WTC11 (cell line): ENCODE results near the gene CYTH3. TPM values are rescaled to one million over a fixed set of nuclear protein-coding genes. Genes with fewer than 3 reads are reported as not detected.

Experiments
- ATAC-seq: fragments of 200-7000 bp; cut with Tn5 transposase; 2 replicates; pipeline ENCODE4 v1.10.0; 2021; ENCODE audit warnings: mild to moderate bottlenecking, moderate library complexity
- CTCF ChIA-PET: fragments of 300-600 bp; sonication (Branson Sonifier 250); formaldehyde crosslinking; loops from one replicate; lab custom pipeline; 2021; ENCODE audit warnings: antibody characterized with exemption; lab: Charles Lee
- POLR2A ChIA-PET: fragments of 350-600 bp; sonication (Branson Sonifier 250); formaldehyde crosslinking; loops from one replicate; lab custom pipeline; 2021; ENCODE audit warnings: antibody characterized with exemption; lab: Charles Lee
- DNase-seq: peaks from one replicate; pipeline ENCODE4 v3.0.0; 2021; ENCODE audit warnings: low spot score
- H3K27ac Mint-ChIP-seq: 2 replicates; pipeline ENCODE4 v1.8.0; 2021; ENCODE audit warnings: mixed read lengths
- H3K27me3 Mint-ChIP-seq: 2 replicates; pipeline ENCODE4 v1.8.0; 2021; ENCODE audit warnings: low read depth, mild to moderate bottlenecking, moderate library complexity, mixed read lengths
- H3K36me3 Mint-ChIP-seq: 2 replicates; pipeline ENCODE4 v1.8.0; 2021; ENCODE audit warnings: mixed read lengths
- H3K4me1 Mint-ChIP-seq: 2 replicates; pipeline ENCODE4 v1.8.0; 2022; ENCODE audit warnings: mixed read lengths
- H3K4me3 Mint-ChIP-seq: 2 replicates; pipeline ENCODE4 v1.8.0; 2021; ENCODE audit warnings: mild to moderate bottlenecking, moderate library complexity, mixed read lengths
- H3K9me3 Mint-ChIP-seq: 2 replicates; pipeline ENCODE4 v1.8.0; 2021; ENCODE audit warnings: mixed read lengths
- AR ChIP-seq: fragments of 250-450 bp; sonication (Bioruptor Pico); IDR thresholded peaks from 2 replicates; pipeline ENCODE4 v1.9.0; 2021; ENCODE audit warnings: mild to moderate bottlenecking
- ATF2 ChIP-seq: sonication (generic); formaldehyde crosslinking; IDR thresholded peaks from 2 replicates; pipeline ENCODE4 v1.8.1; 2022; ENCODE audit warnings: low read depth, missing genetic modification reagents, borderline replicate concordance
- CDX4 ChIP-seq: fragments of 250-450 bp; sonication (Bioruptor Pico); IDR thresholded peaks from 2 replicates; pipeline ENCODE4 v1.9.0; 2021; ENCODE audit warnings: moderate library complexity, mild to moderate bottlenecking, inconsistent platforms, borderline replicate concordance
- CREB1 ChIP-seq: sonication (generic); formaldehyde crosslinking; IDR thresholded peaks from 2 replicates; pipeline ENCODE4 v1.8.0; 2023; ENCODE audit warnings: mild to moderate bottlenecking, missing genetic modification reagents
- CREM ChIP-seq: sonication (generic); formaldehyde crosslinking; IDR thresholded peaks from 2 replicates; pipeline ENCODE4 v1.8.1; 2022; ENCODE audit warnings: mild to moderate bottlenecking, missing genetic modification reagents, moderate library complexity
- E2F1 ChIP-seq: sonication (generic); formaldehyde crosslinking; IDR thresholded peaks from 2 replicates; pipeline ENCODE4 v1.8.0; 2022; ENCODE audit warnings: mild to moderate bottlenecking, missing genetic modification reagents
- ELF4 ChIP-seq: sonication (generic); formaldehyde crosslinking; IDR thresholded peaks from 2 replicates; pipeline ENCODE4 v1.8.1; 2022; ENCODE audit warnings: low read depth, mild to moderate bottlenecking, moderate library complexity, missing genetic modification reagents
- ETV6 ChIP-seq: sonication (generic); formaldehyde crosslinking; IDR thresholded peaks from 2 replicates; pipeline ENCODE4 v1.8.1; 2022; ENCODE audit warnings: mild to moderate bottlenecking, missing genetic modification reagents
- FOXJ3 ChIP-seq: sonication (generic); formaldehyde crosslinking; IDR thresholded peaks from 2 replicates; pipeline ENCODE4 v1.9.0; 2021; ENCODE audit warnings: missing genetic modification reagents, mild to moderate bottlenecking, borderline replicate concordance
- FOXK1 ChIP-seq: sonication (generic); formaldehyde crosslinking; IDR thresholded peaks from 2 replicates; pipeline ENCODE4 v1.8.0; 2022; ENCODE audit warnings: mild to moderate bottlenecking, moderate library complexity, missing genetic modification reagents
- FOXP1 ChIP-seq: sonication (generic); formaldehyde crosslinking; IDR thresholded peaks from 2 replicates; pipeline ENCODE4 v1.8.0; 2022; ENCODE audit warnings: missing genetic modification reagents, mild to moderate bottlenecking, moderate library complexity, borderline replicate concordance
- GABPB1 ChIP-seq: sonication (generic); formaldehyde crosslinking; IDR thresholded peaks from 2 replicates; pipeline ENCODE4 v1.8.1; 2023; ENCODE audit warnings: mild to moderate bottlenecking, missing genetic modification reagents
- MYBL2 ChIP-seq: sonication (generic); formaldehyde crosslinking; IDR thresholded peaks from 2 replicates; pipeline ENCODE4 v1.8.1; 2023; ENCODE audit warnings: mild to moderate bottlenecking, moderate library complexity, missing genetic modification reagents
- NFYB ChIP-seq: sonication (generic); formaldehyde crosslinking; conservative IDR thresholded peaks from 2 replicates; pipeline ENCODE4 v1.8.0; 2022; ENCODE audit warnings: low read depth, missing genetic modification reagents
- NR3C1 ChIP-seq: sonication (generic); formaldehyde crosslinking; conservative IDR thresholded peaks from 2 replicates; pipeline ENCODE4 v1.8.1; 2023; ENCODE audit warnings: low read depth, mild to moderate bottlenecking, missing genetic modification reagents
- RELA ChIP-seq: sonication (generic); formaldehyde crosslinking; IDR thresholded peaks from 2 replicates; pipeline ENCODE4 v1.8.1; 2022; ENCODE audit warnings: missing genetic modification reagents, mild to moderate bottlenecking, borderline replicate concordance
- SMAD3 ChIP-seq: sonication (generic); formaldehyde crosslinking; IDR thresholded peaks from 2 replicates; pipeline ENCODE4 v1.8.0; 2022; ENCODE audit warnings: missing genetic modification reagents, mild to moderate bottlenecking, borderline replicate concordance
- SMAD4 ChIP-seq: sonication (generic); formaldehyde crosslinking; IDR thresholded peaks from 2 replicates; pipeline ENCODE4 v1.8.0; 2022; ENCODE audit warnings: mild to moderate bottlenecking, missing genetic modification reagents
- SOX15 ChIP-seq: fragments of 250-450 bp; sonication (Bioruptor Pico); IDR thresholded peaks from 2 replicates; pipeline ENCODE4 v1.9.0; 2021; ENCODE audit warnings: mild to moderate bottlenecking
- TCF7 ChIP-seq: sonication (generic); formaldehyde crosslinking; IDR thresholded peaks from 2 replicates; pipeline ENCODE4 v1.8.0; 2022; ENCODE audit warnings: mild to moderate bottlenecking, low read depth, missing genetic modification reagents, moderate library complexity
- TP53 ChIP-seq: sonication (generic); formaldehyde crosslinking; IDR thresholded peaks from 2 replicates; pipeline ENCODE4 v1.8.1; 2023; ENCODE audit warnings: mild to moderate bottlenecking, missing genetic modification reagents
- ZNF121 ChIP-seq: sonication (generic); formaldehyde crosslinking; IDR thresholded peaks from 2 replicates; pipeline ENCODE4 v1.8.0; 2023; ENCODE audit warnings: missing genetic modification reagents
- ZNF219 ChIP-seq: sonication (generic); formaldehyde crosslinking; IDR thresholded peaks from 2 replicates; pipeline ENCODE4 v1.8.0; 2023; ENCODE audit warnings: missing genetic modification reagents, mild to moderate bottlenecking, borderline replicate concordance
- ZNF232 ChIP-seq: sonication (generic); formaldehyde crosslinking; IDR thresholded peaks from 2 replicates; pipeline ENCODE4 v1.8.0; 2022; ENCODE audit warnings: mild to moderate bottlenecking, missing genetic modification reagents
- ZNF263 ChIP-seq: sonication (generic); formaldehyde crosslinking; IDR thresholded peaks from 2 replicates; pipeline ENCODE4 v1.8.1; 2022; ENCODE audit warnings: low read depth, mild to moderate bottlenecking, moderate library complexity, missing genetic modification reagents
- ZNF416 ChIP-seq: fragments of 250-450 bp; sonication (Bioruptor Pico); IDR thresholded peaks from 2 replicates; pipeline ENCODE4 v1.9.0; 2021; ENCODE audit warnings: mild to moderate bottlenecking, inconsistent platforms
- ZNF532 ChIP-seq: fragments of 250-450 bp; sonication (Bioruptor Pico); IDR thresholded peaks from 2 replicates; pipeline ENCODE4 v1.9.0; 2021; ENCODE audit warnings: mild to moderate bottlenecking, borderline replicate concordance
- total RNA-seq: library from RNA; stranded (reverse); gene quantifications from 3 replicates; pipeline ENCODE4 v1.2.3, GENCODE V29; 2021

Gene CYTH3
- total RNA-seq, 1 experiment from 2014 or later = 13.2 TPM

- Mint-ChIP-seq H3K4me1 (no peaks in the 10 kb centered on the region), H3K4me3 (no peak overlapping the region), H3K27me3 (no peaks in the 10 kb centered on the region)
- ChIA-PET CTCF (no interaction called here), POLR2A (no interaction called here)
- TF ChIP-seq SMAD4 (no peak), SMAD3 (no peak), CDX4 (no peak), ZNF121 (CRISPR knock-in tag) (no peak), RELA (no peak), ZNF232 (CRISPR knock-in tag) (no peak), ZNF219 (CRISPR knock-in tag) (no peak), ETV6 (CRISPR knock-in tag) (no peak), ATF2 (CRISPR knock-in tag) (no peak), FOXK1 (CRISPR knock-in tag) (no peak), CREB1 (no peak), ELF4 (CRISPR knock-in tag) (no peak), CREM (CRISPR knock-in tag) (no peak), ZNF416 (CRISPR knock-in tag) (no peak), TP53 (no peak), ZNF263 (CRISPR knock-in tag) (no peak), AR (CRISPR knock-in tag) (no peak), TCF7 (CRISPR knock-in tag) (no peak), FOXP1 (CRISPR knock-in tag) (no peak)
- TF ChIP-seq, all 79 proteins: peak for 0
- ATAC-seq (no peak), DNase-seq (no peak)
- Mint-ChIP-seq H3K9me3 (no peaks in the 10 kb centered on the region), H3K27ac (no peak overlapping the region), H3K36me3 (peaks cover 21% of the 10 kb centered on the region)
Measured at GRCh38 chr7:6133249-6133648, 139.2 kb downstream of the CYTH3 start.

GRCh38 chr7:6130007-6130587, 142.3 kb downstream of the CYTH3 start:
- no peak overlapping the region for H3K4me3 Mint-ChIP-seq
- ChIA-PET POLR2A (no interaction called here), CTCF (no interaction called here)
- peaks cover 26% of the 10 kb centered on the region for H3K36me3 Mint-ChIP-seq
- H3K27me3 Mint-ChIP-seq = no peaks in the 10 kb centered on the region
- H3K9me3 Mint-ChIP-seq = no peaks in the 10 kb centered on the region
- ATAC-seq (no peak), DNase-seq (no peak)
- no peak overlapping the region for H3K27ac Mint-ChIP-seq
- no peaks in the 10 kb centered on the region for H3K4me1 Mint-ChIP-seq
- TF ChIP-seq MYBL2 (CRISPR knock-in tag) (no peak), E2F1 (CRISPR knock-in tag) (no peak), CDX4 (no peak), NR3C1 (CRISPR knock-in tag) (no peak), NFYB (CRISPR knock-in tag) (no peak), FOXJ3 (no peak), SOX15 (no peak), GABPB1 (no peak), ZNF532 (CRISPR knock-in tag) (no peak)
